Tibial nerve (tissue), 4 donors: Measurements from ENCODE around the gene ATF7.

Experiments
- CTCF ChIP-seq, 5 experiments: fragments of 200-600 bp in 3 of 5; fragments of 450-650 bp in 2 of 5; sonication (generic) in 3 of 5; IDR thresholded peaks; one replicate each; pipeline ENCODE4 v1.5.1; 2016 to 2019; ENCODE audit warnings: antibody characterized with exemption in 5 of 5, mild to moderate bottlenecking in 3 of 5, moderate library complexity in 2 of 5
- EP300 ChIP-seq, 2 donors: sonication (generic); formaldehyde crosslinking; IDR thresholded peaks; one replicate each; pipeline ENCODE4 v1.6.1; 2017; ENCODE audit warnings: antibody characterized with exemption in 2 of 2, mild to moderate bottlenecking in 1 of 2
- POLR2A ChIP-seq, 2 donors: fragments of 450-650 bp; IDR thresholded peaks; one replicate each; pipeline ENCODE4 v1.6.1; 2017; ENCODE audit warnings: antibody characterized with exemption in 2 of 2, mild to moderate bottlenecking in 2 of 2, moderate library complexity in 2 of 2

DNA sequence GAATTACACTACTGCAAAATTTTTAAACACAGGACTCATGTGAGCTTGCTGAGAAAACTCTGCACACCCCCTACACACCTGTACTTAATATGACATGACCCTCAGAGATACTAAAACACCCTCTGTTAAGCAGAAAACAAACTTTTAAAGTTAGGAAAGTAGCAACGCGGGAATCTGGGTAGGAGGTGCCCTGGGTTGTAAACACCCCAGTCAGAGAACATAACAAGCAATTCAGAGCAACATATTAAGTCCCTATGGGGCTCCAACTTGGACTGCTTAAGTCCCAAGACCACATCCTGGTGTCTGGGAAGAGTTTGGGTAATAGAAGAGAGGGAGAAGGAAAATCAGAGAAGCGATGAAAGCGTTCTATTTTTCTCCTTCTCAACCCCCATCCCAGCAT, 1.2 kb downstream of the ATF7 start:
- TF ChIP-seq CTCF (IDR thresholded peaks at IDR 0.05) (no peak), POLR2A (IDR thresholded peaks at IDR 0.05) (no peak), EP300 (IDR thresholded peaks at IDR 0.05) (no peak)
